K562 (cell line): Measurements from ENCODE around the gene ZNF598. TPM values are rescaled to one million over a fixed set of nuclear protein-coding genes. Genes with fewer than 3 reads are reported as not detected.
A peak's percentile ranks its signal among the peaks of the same experiment; 100 is the strongest.

Source experiments
- CHAMP1 ChIP-seq: fragments of 450-650 bp; IDR thresholded peaks from 2 replicates; pipeline ENCODE4 v1.6.1; 2016; ENCODE audit warnings: mild to moderate bottlenecking
- CREB3 ChIP-seq: fragments of 450-650 bp; conservative IDR thresholded peaks from 2 replicates; pipeline ENCODE4 v1.6.1; 2016; ENCODE audit warnings: missing genetic modification characterization, low read depth, mild to moderate bottlenecking, missing compliant biosample characterization, moderate library complexity
- CXXC5 ChIP-seq: fragments of 250-450 bp; sonication (Bioruptor Pico); IDR thresholded peaks from 2 replicates; pipeline ENCODE4 v1.8.0; 2022; ENCODE audit warnings: inconsistent platforms, mild to moderate bottlenecking, moderate library complexity
- FIP1L1 ChIP-seq: fragments of 200-400 bp; formaldehyde crosslinking; IDR thresholded peaks from 2 replicates; pipeline ENCODE4 v1.6.1; 2018; ENCODE audit warnings: mild to moderate bottlenecking, low read depth, low read length; ENCODE audit not compliant: poor library complexity, severe bottlenecking
- KAT7 ChIP-seq: sonication (generic); formaldehyde crosslinking; IDR thresholded peaks from 2 replicates; pipeline ENCODE4 v1.8.0; 2022; ENCODE audit warnings: missing genetic modification reagents, mild to moderate bottlenecking, borderline replicate concordance
- KDM1A ChIP-seq, 2 experiments: fragments of 450-650 bp; IDR thresholded peaks; 2 replicates each; pipeline ENCODE4 v1.6.1; 2016; ENCODE audit warnings: mild to moderate bottlenecking in 2 of 2
- POLR3A ChIP-seq: IDR thresholded peaks from 2 replicates; pipeline ENCODE4 v1.6.1; 2011; ENCODE audit warnings: borderline replicate concordance, mild to moderate bottlenecking, moderate library complexity; ENCODE audit not compliant: insufficient read length, insufficient read depth; ENCODE audit errors: extremely low read depth
- RB1 ChIP-seq: fragments of 450-650 bp; IDR thresholded peaks from 2 replicates; pipeline ENCODE4 v1.6.1; 2017; ENCODE audit warnings: low read depth, mild to moderate bottlenecking
- SREBF1 ChIP-seq: fragments of 150-350 bp; IDR thresholded peaks from 2 replicates; pipeline ENCODE4 v1.6.1; 2014; ENCODE audit warnings: antibody characterized with exemption, low read depth, low read length, borderline replicate concordance
- SRSF1 ChIP-seq: fragments of 200-400 bp; formaldehyde crosslinking; IDR thresholded peaks from 2 replicates; pipeline ENCODE4 v1.6.1; 2017; ENCODE audit warnings: mild to moderate bottlenecking, low read depth, low read length, moderate library complexity
- TCF3 ChIP-seq: sonication (generic); formaldehyde crosslinking; IDR thresholded peaks from 2 replicates; pipeline ENCODE4 v1.4.0; 2020; ENCODE audit warnings: mild to moderate bottlenecking, missing genetic modification reagents
- ZFX ChIP-seq: sonication (generic); formaldehyde crosslinking; IDR thresholded peaks from 2 replicates; pipeline ENCODE4 v1.8.0; 2022; ENCODE audit warnings: mild to moderate bottlenecking, missing genetic modification reagents, moderate library complexity
- ZNF224 ChIP-seq: sonication (generic); formaldehyde crosslinking; IDR thresholded peaks from 2 replicates; pipeline ENCODE4 v1.8.0; 2022; ENCODE audit warnings: mild to moderate bottlenecking, missing genetic modification reagents
- ZNF232 ChIP-seq: sonication (generic); formaldehyde crosslinking; IDR thresholded peaks from 2 replicates; pipeline ENCODE4 v1.8.0; 2022; ENCODE audit warnings: mild to moderate bottlenecking, missing genetic modification reagents
- ZNF311 ChIP-seq: fragments of 250-450 bp; sonication (Bioruptor Pico); IDR thresholded peaks from 2 replicates; pipeline ENCODE4 v1.4.0; 2020; ENCODE audit warnings: mild to moderate bottlenecking, moderate library complexity
- ZNF318 ChIP-seq, 2 experiments: fragments of 450-650 bp; IDR thresholded peaks; 2 replicates each; pipeline ENCODE4 v1.6.1; 2016; ENCODE audit warnings: mild to moderate bottlenecking in 2 of 2, borderline replicate concordance in 1 of 2, low read depth in 1 of 2, moderate library complexity in 1 of 2
- polyA plus RNA-seq, 8 experiments: library from polyadenylated mRNA; depleted of rRNA in 4 of 8; stranded (reverse) in 5 of 8; unstranded in 3 of 8; fragments of >200 nt; fragmentation: Nextera tagmentation in 2 of 8; fragmentation: Illumina TruSeq in 1 of 8; extraction: Ambion mirVana in 2 of 8; extraction: Trizol in 1 of 8; gene quantifications; 2 replicates each; pipeline versions ENCODE4 v1.2.1 to v1.2.3, GENCODE V29; 2011 to 2014; ENCODE audit warnings: inconsistent platforms in 1 of 8, missing spikeins in 1 of 8
- total RNA-seq, 7 experiments: library from RNA; depleted of rRNA in 6 of 7; stranded (reverse); fragments of >200 nt in 6 of 7; fragmentation: Illumina TruSeq in 2 of 7; extraction: Trizol in 2 of 7; gene quantifications; 2 replicates each; pipeline versions ENCODE4 v1.2.1 to v1.2.3, GENCODE V29; 2011 to 2021; ENCODE audit warnings: low replicate concordance in 1 of 7

ZNF598 gene
- total and polyA plus RNA-seq, 9 of the 15 experiments (the other 6 are each of a cell fraction or from before 2014, with no cell fraction given): 0.11 to 115 (median 29.6) TPM

- TF ChIP-seq ZNF318 (IDR thresholded peaks at IDR 0.05; ENCODE audit: borderline replicate concordance in 1 of 2, low read depth in 1 of 2) (no peak), ZNF224 (CRISPR knock-in tag) (no peak), ZNF232 (0 out of 2 replicates have a peak, but pooled peaks have one; percentile 13), SREBF1 (0 out of 2 replicates have a peak, but pooled peaks have one; percentile 59), SRSF1 (no peak), POLR3A (no peak), CXXC5 (CRISPR knock-in tag) (peak; percentile 97), KDM1A (IDR thresholded peaks at IDR 0.05) (no peak), TCF3 (peak; percentile 43), KAT7 (CRISPR knock-in tag) (peak; percentile 93; the same call in 1 of the 2 replicates), ZFX (CRISPR knock-in tag) (peak; percentile 92), RB1 (peak; percentile 97), FIP1L1 (peak; percentile 85), CHAMP1 (no peak), CREB3 (tag) (no peak), ZNF311 (CRISPR knock-in tag) (0 out of 2 replicates have a peak, but pooled peaks have one; percentile 58)
Measured at GRCh38 chr16:1971796-1972489, 37.7 kb downstream of the ZNF598 start, which contains the start of gene TBL3 (continued).
